Right atrium auricular region (tissue), 2 donors: Measurements from ENCODE around the gene TTLL6. TPM values are rescaled to one million over a fixed set of nuclear protein-coding genes. Genes with fewer than 3 reads are reported as not detected.

Experiments
- DNase-seq: peaks from one replicate; pipeline ENCODE4 v3.0.0-alpha.2; 2019; ENCODE audit warnings: low spot score
- H3K27ac ChIP-seq, 2 donors: fragments of 200-600 bp; sonication (generic); 1 replicate in 1 of 2; 2 replicates in 1 of 2; pipeline ENCODE4 v1.5.1; 2016 to 2019
- H3K27me3 ChIP-seq, 2 donors: fragments of 200-600 bp; sonication (generic); one replicate each; pipeline versions ENCODE4 v1.5.1 to v1.6.0; 2017 to 2019
- H3K36me3 ChIP-seq: fragments of 200-600 bp; sonication (generic); one replicate; pipeline ENCODE4 v1.5.1; 2016
- H3K4me1 ChIP-seq, 2 donors: fragments of 200-600 bp; sonication (generic); one replicate each; pipeline versions ENCODE4 v1.5.1 to v1.6.0; 2017 to 2019
- H3K4me3 ChIP-seq, 2 donors: fragments of 200-600 bp; sonication (generic); 1 replicate in 1 of 2; 2 replicates in 1 of 2; pipeline ENCODE4 v1.5.1; 2017 to 2019; ENCODE audit warnings: mild to moderate bottlenecking in 1 of 2, moderate library complexity in 1 of 2
- H3K9me3 ChIP-seq, 2 donors: fragments of 200-600 bp; sonication (generic); one replicate each; pipeline ENCODE4 v1.5.1; 2019
- total RNA-seq, 2 donors: library from RNA; depleted of rRNA; stranded (reverse); fragments of >200 nt; gene quantifications; one replicate each; pipeline ENCODE4 v1.1.0, GENCODE V29; 2016
- TF ChIP-seq, protein P1 (sequence below), 2 donors: fragments of 200-600 bp; sonication (generic); IDR thresholded peaks; one replicate each; pipeline ENCODE4 v1.5.1; 2019; ENCODE audit warnings: antibody characterized with exemption in 2 of 2

TTLL6 gene
- total RNA-seq, 2 donors from 2014 or later: not detected

- Histone ChIP-seq H3K9me3 (no peaks in the 10 kb centered on the region), H3K36me3 (no peaks in the 10 kb centered on the region), H3K27ac (no peak overlapping the region), H3K4me3 (no peak overlapping the region), H3K4me1 (peaks cover 0 to 40% of the 10 kb centered on the region in 2 donors), H3K27me3 (peaks cover 61 to 91% of the 10 kb centered on the region in 2 donors)
- TF ChIP-seq, protein P1, sequence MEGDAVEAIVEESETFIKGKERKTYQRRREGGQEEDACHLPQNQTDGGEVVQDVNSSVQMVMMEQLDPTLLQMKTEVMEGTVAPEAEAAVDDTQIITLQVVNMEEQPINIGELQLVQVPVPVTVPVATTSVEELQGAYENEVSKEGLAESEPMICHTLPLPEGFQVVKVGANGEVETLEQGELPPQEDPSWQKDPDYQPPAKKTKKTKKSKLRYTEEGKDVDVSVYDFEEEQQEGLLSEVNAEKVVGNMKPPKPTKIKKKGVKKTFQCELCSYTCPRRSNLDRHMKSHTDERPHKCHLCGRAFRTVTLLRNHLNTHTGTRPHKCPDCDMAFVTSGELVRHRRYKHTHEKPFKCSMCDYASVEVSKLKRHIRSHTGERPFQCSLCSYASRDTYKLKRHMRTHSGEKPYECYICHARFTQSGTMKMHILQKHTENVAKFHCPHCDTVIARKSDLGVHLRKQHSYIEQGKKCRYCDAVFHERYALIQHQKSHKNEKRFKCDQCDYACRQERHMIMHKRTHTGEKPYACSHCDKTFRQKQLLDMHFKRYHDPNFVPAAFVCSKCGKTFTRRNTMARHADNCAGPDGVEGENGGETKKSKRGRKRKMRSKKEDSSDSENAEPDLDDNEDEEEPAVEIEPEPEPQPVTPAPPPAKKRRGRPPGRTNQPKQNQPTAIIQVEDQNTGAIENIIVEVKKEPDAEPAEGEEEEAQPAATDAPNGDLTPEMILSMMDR (IDR thresholded peaks at IDR 0.05): no peak
- DNase-seq: no peak
Measured at GRCh38 chr17:48726114-48726915, 90.7 kb downstream of the TTLL6 start.

DNA sequence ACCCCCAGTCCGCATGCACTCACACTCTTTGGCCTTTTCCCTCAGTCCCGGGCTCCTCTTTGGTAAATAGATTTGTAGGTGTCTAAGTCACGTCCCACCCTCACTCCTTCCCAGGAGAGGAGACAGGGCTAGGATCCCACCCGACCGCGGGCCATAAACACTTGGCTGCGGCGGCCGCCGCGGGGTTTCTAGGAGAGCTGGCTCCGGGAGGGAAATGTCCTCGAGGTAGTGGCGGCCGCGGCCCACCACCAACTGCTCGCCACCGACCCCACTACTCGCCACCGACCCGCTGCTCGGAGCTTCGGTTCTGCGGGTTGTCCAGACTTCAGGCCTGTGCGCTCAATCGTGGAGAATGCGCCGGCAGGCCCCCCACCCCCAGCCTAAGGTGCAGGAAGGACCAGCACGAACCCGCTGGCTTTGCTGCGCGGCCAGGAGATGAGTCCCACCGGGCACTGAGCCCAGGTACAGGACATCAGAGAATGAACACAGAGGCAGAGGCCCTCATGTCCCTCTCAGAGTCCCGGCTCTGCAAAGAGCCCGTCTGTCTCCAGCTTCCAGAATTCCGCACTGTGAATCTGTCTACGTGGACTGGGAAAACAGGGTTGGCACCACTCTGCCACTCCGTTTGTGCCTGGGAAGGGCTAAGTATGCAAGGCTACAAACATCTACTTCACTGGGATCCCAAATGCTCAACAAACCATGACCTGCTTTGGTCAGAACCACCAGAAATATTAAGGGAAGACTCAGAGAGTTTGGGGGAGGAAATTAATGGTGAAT is 91.6 kb downstream of the TTLL6 start:
- Histone ChIP-seq H3K27me3 (peaks cover 69 to 93% of the 10 kb centered on the region in 2 donors), H3K4me1 (peaks cover 0 to 40% of the 10 kb centered on the region in 2 donors)
- TF ChIP-seq, protein P1 (IDR thresholded peaks at IDR 0.05): no peak

DNA sequence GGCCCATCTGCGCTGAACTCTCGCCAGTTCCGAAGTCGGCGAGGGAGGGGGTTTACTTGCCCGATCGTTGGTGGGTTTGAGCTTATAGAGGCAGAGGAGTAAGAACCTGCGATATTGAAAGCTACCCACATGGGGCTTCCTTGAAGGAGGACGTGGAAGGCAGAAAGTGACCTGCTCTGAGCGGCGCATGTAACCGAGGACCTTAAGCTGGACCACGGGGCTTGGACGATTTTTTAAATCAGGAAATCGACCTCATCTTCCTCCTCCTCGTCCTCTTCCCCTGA is 92.1 kb downstream of the TTLL6 start:
- H3K27me3 ChIP-seq: peaks cover 71 to 93% of the 10 kb centered on the region in 2 donors
- no peak overlapping the region for H3K27ac ChIP-seq
- no peak for DNase-seq
- H3K9me3 ChIP-seq: no peaks in the 10 kb centered on the region
- peaks cover 0 to 40% of the 10 kb centered on the region in 2 donors for H3K4me1 ChIP-seq
- no peak overlapping the region for H3K4me3 ChIP-seq
- TF ChIP-seq, protein P1 (IDR thresholded peaks at IDR 0.05): no peak
- H3K36me3 ChIP-seq: no peaks in the 10 kb centered on the region

More for the DNA sequence above, 91.6 kb downstream of the TTLL6 start:
- Histone ChIP-seq H3K4me3 (no peak overlapping the region), H3K27ac (no peak overlapping the region), H3K9me3 (no peaks in the 10 kb centered on the region), H3K36me3 (no peaks in the 10 kb centered on the region)
- no peak for DNase-seq

- DNase-seq: peak; percentile 88
- Histone ChIP-seq H3K4me1 (peaks cover 0 to 42% of the 10 kb centered on the region in 2 donors), H3K4me3 (no peak overlapping the region), H3K27ac (no peak overlapping the region), H3K36me3 (no peaks in the 10 kb centered on the region), H3K27me3 (peaks cover 74 to 93% of the 10 kb centered on the region in 2 donors), H3K9me3 (no peaks in the 10 kb centered on the region)
- TF ChIP-seq, protein P1 (IDR thresholded peaks at IDR 0.05): peak; percentile 47 to 79
Measured at GRCh38 chr17:48724251-48725003, 92.6 kb downstream of the TTLL6 start.

DNA sequence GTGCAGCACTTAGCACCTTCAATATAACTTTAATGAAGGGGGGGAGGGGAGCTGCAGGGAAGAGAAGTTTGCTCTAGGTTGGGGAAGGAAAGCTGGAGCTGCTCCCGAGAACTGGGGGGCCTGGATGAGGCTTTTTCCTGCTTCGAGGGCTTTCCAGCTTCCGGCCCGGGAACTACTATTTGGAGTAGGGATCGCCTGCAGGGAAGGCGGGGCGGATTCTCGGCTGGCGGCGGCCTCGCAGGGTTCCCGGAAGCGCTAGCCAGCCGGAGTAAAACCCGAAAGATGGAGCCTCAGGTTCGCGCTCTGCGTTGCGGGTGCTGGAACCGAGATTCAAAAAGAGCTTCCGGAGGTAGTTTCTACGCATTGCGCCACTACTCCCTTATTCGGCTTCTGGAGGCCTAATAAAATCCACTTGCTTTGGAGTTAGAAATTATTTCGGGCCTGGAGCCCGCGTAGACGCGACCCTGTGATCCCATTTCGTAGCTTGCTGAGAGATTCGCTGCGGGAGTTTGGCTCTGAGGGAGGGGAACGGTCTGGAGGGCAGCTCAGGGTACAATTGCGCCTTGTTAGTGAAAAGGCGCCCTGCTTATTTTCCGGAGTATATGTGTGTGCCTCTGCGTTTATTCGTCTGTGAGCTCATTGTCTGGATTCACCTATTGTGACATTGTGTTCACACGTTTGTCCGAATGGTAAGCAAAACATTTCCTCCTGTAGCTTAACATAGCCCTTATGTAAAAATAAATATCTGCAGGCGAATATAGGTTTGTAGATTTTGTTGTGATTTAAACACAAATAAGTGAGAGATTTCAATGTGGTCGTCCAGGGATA is 93.4 kb downstream of the TTLL6 start:
- H3K4me1 ChIP-seq: peaks cover 0 to 42% of the 10 kb centered on the region in 2 donors
- no peak overlapping the region for H3K4me3 ChIP-seq
- no peaks in the 10 kb centered on the region for H3K36me3 ChIP-seq
- TF ChIP-seq, protein P1 (IDR thresholded peaks at IDR 0.05): no peak
- peaks cover 77 to 94% of the 10 kb centered on the region in 2 donors for H3K27me3 ChIP-seq
- H3K27ac ChIP-seq: no peak overlapping the region
- DNase-seq: no peak
- no peaks in the 10 kb centered on the region for H3K9me3 ChIP-seq
